ENCODE results near the gene ALDH16A1.

ALDH16A1 gene

DNA sequence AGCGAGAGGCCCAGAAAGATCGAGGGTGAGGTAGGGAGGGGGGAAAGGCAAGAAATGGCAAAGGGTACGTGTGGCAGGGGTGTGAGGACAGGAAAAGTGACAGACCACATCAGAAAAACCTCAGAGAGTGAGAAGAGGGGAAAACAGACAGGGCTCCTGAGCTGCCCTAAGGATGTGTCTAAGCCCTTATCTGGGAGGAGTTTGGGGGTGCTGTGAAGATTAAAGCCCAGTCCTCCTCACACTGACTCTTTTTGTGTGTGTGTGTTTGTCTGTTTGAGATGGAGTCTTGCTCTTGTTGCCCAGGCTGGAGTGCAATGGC lies 29.1 kb upstream of the ALDH16A1 start:
- DNase-seq = no peak

DNA sequence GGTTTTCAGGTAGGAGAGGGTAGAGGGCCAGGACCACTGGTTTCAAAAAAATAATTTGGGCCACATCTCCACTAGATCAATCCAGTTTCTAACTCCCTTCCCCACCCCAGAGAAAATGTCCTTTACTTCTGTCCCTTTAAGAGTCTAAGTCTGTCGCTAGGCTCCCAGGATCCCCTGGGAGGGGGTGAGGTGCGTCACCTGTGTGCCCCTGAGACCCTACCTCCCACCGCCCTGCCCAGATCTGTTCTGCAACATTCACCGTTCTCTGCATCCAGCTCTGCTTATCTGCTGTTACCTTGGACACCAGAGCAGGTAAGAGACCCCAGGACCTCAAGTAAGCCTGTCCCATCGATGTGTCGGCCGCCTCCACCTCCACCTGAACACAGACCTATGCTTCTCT lies 27.8 kb upstream of the ALDH16A1 start, which contains the start of gene GFY:
Gene GFY (plus strand): TSS at position 211 of the 400 bp plus-strand sequence. CDS start 1,043 bp downstream, outside the sequence.
- DNase-seq = no peak

DNA sequence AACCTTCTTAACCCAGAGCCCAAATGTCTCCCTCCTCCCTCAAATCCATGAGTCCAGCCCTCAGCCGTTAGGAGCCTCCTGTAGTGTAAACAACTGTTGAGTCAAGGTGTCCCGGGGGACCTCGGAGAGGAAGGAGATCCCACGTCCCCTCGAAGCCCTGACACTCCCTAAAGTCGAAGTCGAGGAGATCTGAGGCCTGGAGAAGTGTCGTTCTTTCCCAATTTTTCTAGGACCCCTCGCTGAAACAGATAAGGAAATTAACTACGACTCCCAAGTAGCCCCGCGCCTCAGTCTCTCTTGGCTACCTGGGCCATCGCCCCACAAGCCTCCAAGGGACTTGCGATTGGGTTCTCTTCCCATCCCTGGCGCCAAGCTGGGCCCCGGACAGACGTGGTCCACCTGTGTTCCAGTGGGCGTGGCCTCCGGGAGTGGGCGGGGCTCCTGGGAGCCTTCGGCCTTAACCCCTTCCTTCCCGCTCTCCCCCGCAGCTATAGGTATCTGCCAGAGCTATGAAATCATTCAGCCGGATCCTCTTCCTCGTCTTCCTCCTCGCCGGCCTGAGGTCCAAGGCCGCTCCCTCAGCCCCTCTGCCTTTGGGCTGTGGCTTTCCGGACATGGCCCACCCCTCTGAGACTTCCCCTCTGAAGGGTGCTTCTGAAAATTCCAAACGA lies 27.0 kb upstream of the ALDH16A1 start:
- peak; percentile 77 for DNase-seq

- DNase-seq = no peak
Measured at GRCh38 chr19:49427339-49427738, 25.7 kb upstream of the ALDH16A1 start.

DNA sequence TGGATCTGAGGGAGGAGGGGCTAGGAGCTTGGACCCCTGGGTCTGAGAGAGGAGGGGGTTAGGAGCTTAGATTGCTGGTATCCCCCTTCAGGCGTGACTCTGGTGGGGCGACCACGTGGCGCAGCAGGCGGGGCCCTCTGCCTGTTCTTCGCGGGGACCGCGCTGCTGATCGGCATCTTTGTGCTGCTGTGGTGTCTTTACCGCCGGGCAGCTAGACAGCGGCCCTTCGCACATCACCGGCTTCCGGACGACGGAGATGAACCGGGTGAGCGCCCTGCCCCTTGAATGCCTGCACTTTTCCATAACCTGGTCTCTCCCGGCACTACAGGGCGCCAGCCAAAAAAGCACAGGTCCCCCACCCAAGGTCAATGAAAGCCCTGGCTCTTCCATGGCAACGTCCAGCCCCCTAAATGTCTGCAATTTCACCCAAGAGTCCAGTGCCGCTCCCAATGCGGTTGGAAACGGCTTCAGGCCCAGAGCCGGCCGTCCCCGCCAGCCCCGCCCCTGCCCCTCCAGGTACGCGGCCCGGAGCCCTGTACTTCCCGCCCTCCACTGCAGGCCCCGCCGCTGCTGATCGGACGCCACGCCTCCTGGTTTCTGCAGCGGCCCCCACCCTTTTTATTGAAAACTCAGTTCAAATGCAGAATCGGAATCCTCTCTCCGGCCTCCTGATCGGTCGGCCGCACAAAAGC lies 25.0 kb upstream of the ALDH16A1 start:
- no peak for DNase-seq

DNA sequence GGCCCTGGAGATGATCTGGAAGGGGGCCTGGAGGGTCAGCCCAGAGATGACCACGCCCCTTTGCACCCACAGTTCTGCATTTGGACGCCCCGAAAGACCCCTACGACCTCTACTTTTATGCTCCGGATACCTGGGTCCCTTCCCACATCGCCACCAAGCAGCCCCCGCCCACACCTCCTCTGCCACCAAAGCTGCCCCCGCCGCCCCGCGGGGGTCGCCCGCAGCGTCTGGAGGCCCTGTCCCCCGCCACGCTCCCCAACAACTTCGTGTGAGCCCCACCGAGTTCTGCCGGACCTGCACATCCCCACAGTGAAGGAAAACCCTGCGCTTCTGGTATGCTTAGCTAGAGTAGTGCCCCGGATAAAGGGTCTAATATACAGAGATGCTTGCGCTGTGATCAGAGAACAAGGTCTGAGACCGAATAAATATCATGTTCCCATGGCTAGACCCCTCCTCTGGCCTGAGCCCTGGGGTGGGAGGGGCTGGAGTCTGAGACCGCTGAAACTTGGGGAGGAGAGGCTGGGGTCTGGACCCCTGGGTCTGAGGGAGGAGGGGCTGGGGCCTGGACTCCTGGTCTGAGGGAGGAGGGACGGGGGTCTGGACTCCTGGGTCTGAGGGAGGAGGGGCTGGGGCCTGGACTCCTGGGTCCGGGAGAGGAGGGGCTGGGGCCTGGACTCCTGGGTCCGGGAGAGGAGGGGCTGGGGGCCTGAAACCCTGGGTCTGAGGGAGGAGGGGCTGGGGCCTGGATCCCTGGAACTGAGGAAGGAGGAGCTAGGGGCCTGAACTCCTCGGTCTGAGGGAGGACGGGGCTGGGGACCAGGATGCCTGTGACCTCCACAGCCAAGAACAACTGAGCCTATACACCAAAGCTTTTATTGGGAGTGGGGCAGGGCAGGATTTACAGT lies 24.2 kb upstream of the ALDH16A1 start:
- no peak for DNase-seq

- DNase-seq = no peak
Measured at GRCh38 chr19:49430172-49430677, 22.8 kb upstream of the ALDH16A1 start.

- DNase-seq = peak; percentile 30
Measured at GRCh38 chr19:49430678-49431329, 22.2 kb upstream of the ALDH16A1 start.

- no peak for DNase-seq
Measured at GRCh38 chr19:49431330-49431749, 21.7 kb upstream of the ALDH16A1 start.

GRCh38 chr19:49432141-49433073 lies 20.6 kb upstream of the ALDH16A1 start:
- DNase-seq = no peak

DNA sequence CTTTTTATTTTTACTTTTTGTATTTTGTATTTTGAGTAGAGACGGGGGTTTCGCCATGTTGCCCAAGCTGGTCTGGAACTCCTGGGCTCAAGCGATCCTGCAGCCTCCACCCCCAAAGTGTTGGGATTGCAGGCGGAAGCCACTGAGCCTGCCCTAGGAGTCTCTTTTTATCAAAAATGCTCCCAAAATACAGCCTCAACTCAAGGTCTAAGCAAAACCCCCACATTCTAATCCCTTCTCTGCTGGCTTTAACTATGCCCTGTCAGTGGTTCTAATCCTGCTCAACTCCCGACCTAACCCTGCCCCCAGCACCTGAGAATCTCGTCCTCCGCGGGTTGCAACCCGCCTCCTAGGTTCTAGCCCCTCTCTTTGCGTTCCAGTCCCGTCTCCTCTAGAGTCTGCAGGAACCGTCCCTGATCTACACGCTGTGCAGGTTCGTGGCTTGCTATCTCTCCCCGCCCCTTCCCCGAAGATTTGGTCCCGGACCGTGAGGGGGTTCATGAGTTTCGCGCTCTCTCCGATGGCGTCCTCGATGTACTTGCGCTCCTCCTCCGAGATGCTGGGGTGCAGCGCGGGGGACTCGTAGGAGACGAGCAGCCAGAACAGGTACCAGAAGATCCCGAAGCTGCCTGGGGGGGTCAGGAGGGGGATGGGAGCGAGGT lies 19.7 kb upstream of the ALDH16A1 start:
- no peak for DNase-seq

DNA sequence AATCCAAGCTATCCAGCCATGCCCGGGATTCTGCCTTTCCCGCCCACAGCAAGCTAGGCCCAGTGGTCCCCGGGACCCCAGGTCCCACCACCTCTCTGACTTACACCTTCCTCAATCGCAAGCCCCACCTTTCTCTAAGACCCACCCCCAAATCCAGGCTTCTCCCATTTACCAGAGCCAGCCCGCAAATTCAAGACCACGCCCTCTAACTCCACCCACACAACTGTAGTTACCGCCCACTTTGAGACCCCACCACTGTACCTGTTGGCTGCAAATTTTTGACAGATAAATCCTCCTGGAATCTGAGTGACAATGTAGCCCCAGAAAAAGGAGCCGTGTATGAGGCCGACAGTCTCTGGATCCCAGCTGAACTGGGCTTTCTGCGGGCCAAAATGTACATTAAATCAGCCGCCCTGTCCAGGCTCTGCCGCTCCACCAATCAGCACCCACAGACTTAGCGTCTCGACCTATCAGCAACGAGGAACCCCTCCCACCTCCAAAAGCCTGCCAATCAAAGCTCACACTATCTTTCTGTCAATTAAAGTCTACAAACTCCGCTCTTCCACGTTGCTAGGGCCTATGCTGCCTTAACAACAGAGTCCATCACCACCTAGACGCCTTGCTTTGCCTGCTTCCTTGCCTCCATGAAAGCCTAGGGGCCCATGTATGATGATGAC lies 18.0 kb upstream of the ALDH16A1 start:
- no peak for DNase-seq

DNA sequence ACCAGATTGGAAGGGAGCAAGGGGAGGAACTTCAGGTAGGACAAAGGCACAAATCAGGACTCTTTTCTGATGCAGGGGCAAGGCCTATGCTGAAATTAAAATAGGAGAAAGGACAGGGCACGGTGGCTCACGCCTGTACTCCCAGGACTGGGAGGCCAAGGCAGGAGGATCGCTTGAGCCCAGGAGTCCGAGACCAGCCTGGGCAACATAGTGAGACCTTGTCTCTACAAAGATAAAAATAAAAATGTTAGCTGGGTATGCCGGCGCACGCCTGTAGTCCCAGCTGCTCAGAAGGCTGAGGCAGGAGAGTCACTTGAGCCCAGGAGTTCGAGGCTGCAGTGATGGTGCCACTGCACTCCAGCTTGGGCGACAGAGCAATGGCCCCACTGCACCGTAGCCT lies 17.4 kb upstream of the ALDH16A1 start:
- no peak for DNase-seq

GRCh38 chr19:49436381-49437017 lies 16.5 kb upstream of the ALDH16A1 start:
- no peak for DNase-seq

DNA sequence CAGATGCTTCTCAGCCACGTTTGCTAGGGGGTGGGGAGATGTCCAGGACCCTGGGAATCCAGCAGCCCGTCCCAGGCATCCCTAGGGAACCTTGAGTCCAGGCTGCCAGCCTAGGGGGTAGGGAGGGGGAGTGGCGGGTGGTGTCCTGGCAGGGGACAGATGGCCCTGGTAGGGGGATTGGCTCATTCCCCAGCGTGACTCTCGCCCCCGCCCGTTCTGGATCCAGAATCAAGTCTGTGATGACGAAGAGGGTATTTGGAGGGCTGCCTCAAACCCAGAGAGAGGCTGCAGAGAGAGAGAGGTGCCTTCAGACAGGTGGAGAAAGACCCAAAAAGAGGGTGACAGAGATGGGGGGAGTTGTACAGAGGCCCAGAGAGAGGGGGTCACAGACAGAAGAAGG lies 15.8 kb upstream of the ALDH16A1 start:
- DNase-seq = no peak

- no peak for DNase-seq
Measured at GRCh38 chr19:49438261-49438660, 14.8 kb upstream of the ALDH16A1 start.

GRCh38 chr19:49439836-49440235 lies 13.2 kb upstream of the ALDH16A1 start:
- DNase-seq = no peak

GRCh38 chr19:49440439-49441209 lies 12.4 kb upstream of the ALDH16A1 start:
- DNase-seq = no peak
